ENCODE measurements around the gene LRRC14B.

GRCh38 chr5:195401-196160 lies 4.3 kb downstream of the LRRC14B start:
- TF ChIP-seq POLR2A (IDR thresholded peaks at IDR 0.05) (no peak), CTCF (IDR thresholded peaks at IDR 0.05) (no peak)

Data from testis (tissue), 2 donors.